Panc1 (cell line): ENCODE data around the gene CDYL. TPM values are rescaled to one million over a fixed set of nuclear protein-coding genes. Genes with fewer than 3 reads are reported as not detected.

Experiments used
- ATAC-seq: fragments of 200-7000 bp; cut with Tn5 transposase; 2 replicates; pipeline ENCODE4 v1.9.1; 2020; ENCODE audit warnings: mild to moderate bottlenecking, moderate library complexity
- BruUV-seq: library from RNA; stranded (reverse); fragments of 400-500 nt; replicated peaks from 2 replicates; lab custom pipeline; 2021; lab: Mats Ljungman, UMichigan
- CTCF ChIA-PET: fragments of 300-600 bp; sonication (Branson Sonifier 250); formaldehyde crosslinking; loops from one replicate; lab custom pipeline; 2022; ENCODE audit warnings: antibody characterized with exemption; lab: Charles Lee
- POLR2A ChIA-PET: fragments of 300-600 bp; sonication (Branson Sonifier 250); formaldehyde crosslinking; loops from one replicate; lab custom pipeline; 2022; ENCODE audit warnings: antibody characterized with exemption; lab: Charles Lee
- DNase-seq: peaks from one replicate; pipeline ENCODE4 v3.0.0-alpha.2; 2010; ENCODE audit warnings: low read depth, low spot score
- H3K27ac ChIP-seq: 2 replicates; pipeline ENCODE4 v1.5.1; 2011; ENCODE audit warnings: mild to moderate bottlenecking, low read length, inconsistent platforms
- H3K27me3 ChIP-seq: fragments of 200-500 bp; sonication (Bioruptor generic); 2 replicates; pipeline ENCODE4 v1.6.0; 2014; ENCODE audit warnings: low read length, inconsistent platforms; ENCODE audit not compliant: control insufficient read depth, insufficient read depth
- H3K36me3 ChIP-seq: fragments of 200-500 bp; sonication (Bioruptor generic); 2 replicates; pipeline ENCODE4 v1.5.1; 2014; ENCODE audit warnings: inconsistent platforms, mild to moderate bottlenecking, low read length, moderate library complexity; ENCODE audit not compliant: control insufficient read depth, insufficient read depth
- H3K4me1 ChIP-seq: 2 replicates; pipeline ENCODE4 v1.5.1; 2011; ENCODE audit warnings: inconsistent platforms, mild to moderate bottlenecking, low read length, moderate library complexity; ENCODE audit not compliant: control insufficient read depth, insufficient read depth
- H3K4me3 ChIP-seq, 2 experiments: 2 replicates each; pipeline ENCODE4 v1.5.1; 2011 to 2012; ENCODE audit warnings: low read depth in 2 of 2, low read length in 2 of 2, mild to moderate bottlenecking in 2 of 2, inconsistent platforms in 1 of 2, moderate library complexity in 1 of 2
- H3K9me3 ChIP-seq: fragments of 200-500 bp; sonication (Bioruptor generic); 2 replicates; pipeline ENCODE4 v1.5.1; 2014; ENCODE audit warnings: low read depth, mild to moderate bottlenecking, inconsistent platforms, low read length, moderate library complexity; ENCODE audit not compliant: control insufficient read depth, insufficient read depth
- POLR2AphosphoS5 ChIP-seq: IDR thresholded peaks from 2 replicates; pipeline ENCODE4 v1.6.1; 2012; ENCODE audit warnings: mild to moderate bottlenecking, low read depth, low read length, moderate library complexity
- SIN3A ChIP-seq: IDR thresholded peaks from 2 replicates; pipeline ENCODE4 v1.6.1; 2012; ENCODE audit warnings: low read depth, mild to moderate bottlenecking, low read length, moderate library complexity, borderline replicate concordance; ENCODE audit not compliant: insufficient read depth
- in situ Hi-C: cut with HindIII; loops from 2 replicates; pipeline ENCODE4 v1.10.0; 2016; ENCODE audit warnings: low sequenced_read_pairs, low pct_unique_long_range_greater_than_20kb
- intact Hi-C: fragments of 100-400 bp; cut with micrococcal nuclease; formaldehyde crosslinking; loops from one replicate; pipeline ENCODE4 v1.10.0; 2022; ENCODE audit not compliant: unreplicated experiment
- total RNA-seq: library from RNA; stranded (reverse); gene quantifications from one replicate; pipeline ENCODE4 v1.2.1, GENCODE V29; 2021; ENCODE audit not compliant: unreplicated experiment
- TF ChIP-seq, protein P1 (sequence below), 2 experiments: IDR thresholded peaks; 2 replicates each; pipeline ENCODE4 v1.6.1; 2011 to 2012; ENCODE audit warnings: low read depth in 2 of 2, control low read depth in 1 of 2, low read length in 1 of 2, mild to moderate bottlenecking in 1 of 2, moderate library complexity in 1 of 2; ENCODE audit not compliant: insufficient read depth in 1 of 2
- TF ChIP-seq, protein P2 (sequence below): fragments of 450-650 bp; IDR thresholded peaks from 2 replicates; pipeline ENCODE4 v1.5.1; 2017; ENCODE audit warnings: mild to moderate bottlenecking

CDYL gene
- total RNA-seq, 1 experiment from 2014 or later = 61.4 TPM

DNA sequence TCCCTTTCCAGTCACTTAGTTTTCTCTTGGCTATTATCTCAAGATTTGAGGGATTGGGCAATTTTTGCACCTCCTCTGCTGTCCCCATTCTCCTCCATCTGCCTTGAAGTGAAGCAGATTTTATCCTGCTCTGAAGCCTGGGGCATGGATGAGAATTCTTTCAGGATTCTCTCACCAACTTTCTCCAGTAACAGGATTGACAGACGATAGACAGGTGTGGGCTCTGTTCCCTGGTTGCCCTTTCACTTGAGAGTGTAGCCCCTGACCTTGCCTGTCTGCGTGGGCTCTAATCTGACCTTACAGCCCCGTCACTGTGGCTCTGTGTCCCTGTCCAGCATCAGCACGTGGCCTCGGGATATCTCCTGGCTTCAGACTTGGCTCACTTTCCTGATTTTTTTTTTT lies 27.1 kb downstream of the CDYL start:
- DNase-seq (no peak), ATAC-seq (no peak)
- ChIA-PET CTCF (no interaction called here), POLR2A (no interaction called here)
- Histone ChIP-seq H3K36me3 (no peaks in the 10 kb centered on the region), H3K27ac (no peak overlapping the region), H3K27me3 (no peaks in the 10 kb centered on the region), H3K9me3 (peaks cover 21% of the 10 kb centered on the region; the same call in 1 of the 2 replicates), H3K4me1 (peaks cover 7% of the 10 kb centered on the region; the same call in 1 of the 2 replicates), H3K4me3 (no peak overlapping the region)
- intact Hi-C loops = no loop called here
- BruUV-seq = no TSS peak
- in situ Hi-C loops = no loop called here
- TF ChIP-seq, protein P1, sequence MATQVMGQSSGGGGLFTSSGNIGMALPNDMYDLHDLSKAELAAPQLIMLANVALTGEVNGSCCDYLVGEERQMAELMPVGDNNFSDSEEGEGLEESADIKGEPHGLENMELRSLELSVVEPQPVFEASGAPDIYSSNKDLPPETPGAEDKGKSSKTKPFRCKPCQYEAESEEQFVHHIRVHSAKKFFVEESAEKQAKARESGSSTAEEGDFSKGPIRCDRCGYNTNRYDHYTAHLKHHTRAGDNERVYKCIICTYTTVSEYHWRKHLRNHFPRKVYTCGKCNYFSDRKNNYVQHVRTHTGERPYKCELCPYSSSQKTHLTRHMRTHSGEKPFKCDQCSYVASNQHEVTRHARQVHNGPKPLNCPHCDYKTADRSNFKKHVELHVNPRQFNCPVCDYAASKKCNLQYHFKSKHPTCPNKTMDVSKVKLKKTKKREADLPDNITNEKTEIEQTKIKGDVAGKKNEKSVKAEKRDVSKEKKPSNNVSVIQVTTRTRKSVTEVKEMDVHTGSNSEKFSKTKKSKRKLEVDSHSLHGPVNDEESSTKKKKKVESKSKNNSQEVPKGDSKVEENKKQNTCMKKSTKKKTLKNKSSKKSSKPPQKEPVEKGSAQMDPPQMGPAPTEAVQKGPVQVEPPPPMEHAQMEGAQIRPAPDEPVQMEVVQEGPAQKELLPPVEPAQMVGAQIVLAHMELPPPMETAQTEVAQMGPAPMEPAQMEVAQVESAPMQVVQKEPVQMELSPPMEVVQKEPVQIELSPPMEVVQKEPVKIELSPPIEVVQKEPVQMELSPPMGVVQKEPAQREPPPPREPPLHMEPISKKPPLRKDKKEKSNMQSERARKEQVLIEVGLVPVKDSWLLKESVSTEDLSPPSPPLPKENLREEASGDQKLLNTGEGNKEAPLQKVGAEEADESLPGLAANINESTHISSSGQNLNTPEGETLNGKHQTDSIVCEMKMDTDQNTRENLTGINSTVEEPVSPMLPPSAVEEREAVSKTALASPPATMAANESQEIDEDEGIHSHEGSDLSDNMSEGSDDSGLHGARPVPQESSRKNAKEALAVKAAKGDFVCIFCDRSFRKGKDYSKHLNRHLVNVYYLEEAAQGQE (IDR thresholded peaks at IDR 0.05; ENCODE audit: insufficient read depth in 1 of 2, low read depth in 2 of 2, low read length in 1 of 2) = 0 out of 4 replicates have a peak, but pooled peaks of 1 of the 2 experiments have one; percentile 23
- TF ChIP-seq SIN3A = no peak

DNA sequence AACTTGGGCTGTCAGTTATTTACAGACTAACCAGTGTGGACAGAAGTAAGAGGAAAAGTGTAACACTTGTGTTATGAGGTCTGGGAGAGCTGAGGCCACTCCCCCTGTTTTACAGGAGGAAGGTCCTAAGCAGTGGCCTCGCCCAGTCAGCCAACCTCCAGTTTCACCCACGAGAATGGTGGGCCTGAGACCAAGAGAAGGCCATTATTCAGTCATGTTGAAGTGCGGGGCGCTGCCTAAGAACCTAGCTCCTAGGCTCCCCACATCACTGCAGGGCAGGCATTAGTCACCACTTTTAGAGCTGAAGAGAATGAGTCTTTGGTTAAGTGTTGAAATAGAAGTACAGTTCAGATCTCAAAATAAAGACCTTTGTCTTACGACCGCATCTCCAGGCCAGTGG lies 27.9 kb downstream of the CDYL start:
- Histone ChIP-seq H3K27ac (no peak overlapping the region), H3K27me3 (no peaks in the 10 kb centered on the region), H3K36me3 (no peaks in the 10 kb centered on the region), H3K4me3 (no peak overlapping the region), H3K9me3 (peaks cover 16% of the 10 kb centered on the region; the same call in 1 of the 2 replicates), H3K4me1 (peaks cover 7% of the 10 kb centered on the region; the same call in 1 of the 2 replicates)
- POLR2A ChIA-PET = interaction anchor here (0.6 to 0.7 kb wide), 2 partner anchors 47 to 85 kb away, joined by 3 to 4 read pairs; no protein-coding TSS in a partner anchor
- in situ Hi-C loops = no loop called here
- TF ChIP-seq, protein P1 (IDR thresholded peaks at IDR 0.05; ENCODE audit: insufficient read depth in 1 of 2, low read depth in 2 of 2, low read length in 1 of 2) = no peak
- ATAC-seq (no peak), DNase-seq (no peak)
- intact Hi-C loops = no loop called here
- CTCF ChIA-PET = no interaction called here
- BruUV-seq = no TSS peak

- BruUV-seq = no TSS peak
- TF ChIP-seq POLR2AphosphoS5 = no peak
- TF ChIP-seq, protein P2, sequence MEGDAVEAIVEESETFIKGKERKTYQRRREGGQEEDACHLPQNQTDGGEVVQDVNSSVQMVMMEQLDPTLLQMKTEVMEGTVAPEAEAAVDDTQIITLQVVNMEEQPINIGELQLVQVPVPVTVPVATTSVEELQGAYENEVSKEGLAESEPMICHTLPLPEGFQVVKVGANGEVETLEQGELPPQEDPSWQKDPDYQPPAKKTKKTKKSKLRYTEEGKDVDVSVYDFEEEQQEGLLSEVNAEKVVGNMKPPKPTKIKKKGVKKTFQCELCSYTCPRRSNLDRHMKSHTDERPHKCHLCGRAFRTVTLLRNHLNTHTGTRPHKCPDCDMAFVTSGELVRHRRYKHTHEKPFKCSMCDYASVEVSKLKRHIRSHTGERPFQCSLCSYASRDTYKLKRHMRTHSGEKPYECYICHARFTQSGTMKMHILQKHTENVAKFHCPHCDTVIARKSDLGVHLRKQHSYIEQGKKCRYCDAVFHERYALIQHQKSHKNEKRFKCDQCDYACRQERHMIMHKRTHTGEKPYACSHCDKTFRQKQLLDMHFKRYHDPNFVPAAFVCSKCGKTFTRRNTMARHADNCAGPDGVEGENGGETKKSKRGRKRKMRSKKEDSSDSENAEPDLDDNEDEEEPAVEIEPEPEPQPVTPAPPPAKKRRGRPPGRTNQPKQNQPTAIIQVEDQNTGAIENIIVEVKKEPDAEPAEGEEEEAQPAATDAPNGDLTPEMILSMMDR = peak; percentile 94
- DNase-seq (peak; percentile 28), ATAC-seq (peak; percentile 91)
- H3K4me1 ChIP-seq = peaks cover 14% of the 10 kb centered on the region
- in situ Hi-C loops = no loop called here
- no peaks in the 10 kb centered on the region for H3K27me3 ChIP-seq
- peak overlapping the region in 1 of 2 experiments; percentile 6; a peak in 1 of 4 replicates for H3K4me3 ChIP-seq
- H3K9me3 ChIP-seq = peaks cover 1% of the 10 kb centered on the region; the same call in 1 of the 2 replicates
- no peak overlapping the region for H3K27ac ChIP-seq
- no peaks in the 10 kb centered on the region for H3K36me3 ChIP-seq
- POLR2A ChIA-PET = no interaction called here
- CTCF ChIA-PET = no interaction called here
- intact Hi-C loops = no loop called here
Measured at GRCh38 chr6:4805553-4806336, 29.5 kb downstream of the CDYL start.
